ENCODE results near the gene FFAR1. TPM values are rescaled to one million over a fixed set of nuclear protein-coding genes. Genes with fewer than 3 reads are reported as not detected.

FFAR1 gene
- total RNA-seq, 4 donors from 2014 or later: not detected

- WGBS: 81% methylated on average over 7 of the region's 9 CpGs
- no peak for TF ChIP-seq POLR2AphosphoS5 (IDR thresholded peaks at IDR 0.05)
- no peak for TF ChIP-seq EP300 (IDR thresholded peaks at IDR 0.05)
- TF ChIP-seq POLR2A (IDR thresholded peaks at IDR 0.05): no peak
- TF ChIP-seq, protein P1, sequence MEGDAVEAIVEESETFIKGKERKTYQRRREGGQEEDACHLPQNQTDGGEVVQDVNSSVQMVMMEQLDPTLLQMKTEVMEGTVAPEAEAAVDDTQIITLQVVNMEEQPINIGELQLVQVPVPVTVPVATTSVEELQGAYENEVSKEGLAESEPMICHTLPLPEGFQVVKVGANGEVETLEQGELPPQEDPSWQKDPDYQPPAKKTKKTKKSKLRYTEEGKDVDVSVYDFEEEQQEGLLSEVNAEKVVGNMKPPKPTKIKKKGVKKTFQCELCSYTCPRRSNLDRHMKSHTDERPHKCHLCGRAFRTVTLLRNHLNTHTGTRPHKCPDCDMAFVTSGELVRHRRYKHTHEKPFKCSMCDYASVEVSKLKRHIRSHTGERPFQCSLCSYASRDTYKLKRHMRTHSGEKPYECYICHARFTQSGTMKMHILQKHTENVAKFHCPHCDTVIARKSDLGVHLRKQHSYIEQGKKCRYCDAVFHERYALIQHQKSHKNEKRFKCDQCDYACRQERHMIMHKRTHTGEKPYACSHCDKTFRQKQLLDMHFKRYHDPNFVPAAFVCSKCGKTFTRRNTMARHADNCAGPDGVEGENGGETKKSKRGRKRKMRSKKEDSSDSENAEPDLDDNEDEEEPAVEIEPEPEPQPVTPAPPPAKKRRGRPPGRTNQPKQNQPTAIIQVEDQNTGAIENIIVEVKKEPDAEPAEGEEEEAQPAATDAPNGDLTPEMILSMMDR (IDR thresholded peaks at IDR 0.05): no peak
- Histone ChIP-seq H3K27ac (no peak overlapping the region), H3K36me3 (no peaks in the 10 kb centered on the region), H3K4me3 (no peak overlapping the region), H3K9me3 (no peaks in the 10 kb centered on the region), H3K27me3 (no peaks in the 10 kb centered on the region), H3K4me1 (peaks cover 13% of the 10 kb centered on the region)
- DNase-seq (ENCODE audit: low spot score in 2 of 2): peak in 1 of 2 donors; percentile 18
Observed at GRCh38 chr19:35315883-35316282, 31.8 kb upstream of the FFAR1 start.

GRCh38 chr19:35316560-35316959 is 31.1 kb upstream of the FFAR1 start:
- Histone ChIP-seq H3K4me3 (no peak overlapping the region), H3K27me3 (no peaks in the 10 kb centered on the region), H3K27ac (no peak overlapping the region), H3K4me1 (peaks cover 13% of the 10 kb centered on the region), H3K36me3 (no peaks in the 10 kb centered on the region), H3K9me3 (no peaks in the 10 kb centered on the region)
- peak in 1 of 2 donors; percentile 25 for DNase-seq (ENCODE audit: low spot score in 2 of 2)
- TF ChIP-seq POLR2A (IDR thresholded peaks at IDR 0.05) (no peak), POLR2AphosphoS5 (IDR thresholded peaks at IDR 0.05) (no peak), EP300 (IDR thresholded peaks at IDR 0.05) (no peak)
- TF ChIP-seq, protein P1 (IDR thresholded peaks at IDR 0.05): no peak
- WGBS: 71% methylated on average over 9 of the region's 9 CpGs

DNA sequence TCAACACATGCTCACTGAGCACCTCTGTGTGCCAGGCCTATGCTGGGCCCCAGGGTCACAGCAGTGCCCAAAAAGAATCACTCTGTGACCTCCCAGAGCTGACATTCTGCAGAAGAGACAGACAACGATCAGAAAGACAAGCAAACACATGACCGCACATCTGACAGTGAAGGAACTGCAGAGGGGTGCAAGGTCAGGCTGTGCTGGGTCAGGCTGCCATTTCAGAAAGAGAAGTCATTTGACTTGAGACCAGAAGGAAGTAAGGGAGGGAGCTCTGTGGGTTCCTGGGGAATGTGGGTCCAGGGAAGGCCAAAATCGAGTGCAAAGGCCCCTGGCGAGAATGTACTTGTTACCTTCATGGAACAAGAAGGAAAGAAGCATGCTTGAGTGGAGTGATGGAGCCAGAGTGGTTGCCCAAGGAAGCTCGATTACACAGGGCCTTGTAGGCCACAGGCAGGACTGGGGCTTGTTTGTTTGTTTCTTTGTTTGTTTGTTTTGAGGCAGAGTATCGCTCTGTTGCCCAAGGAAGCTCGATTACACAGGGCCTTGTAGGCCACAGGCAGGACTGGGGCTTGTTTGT is 30.1 kb upstream of the FFAR1 start:
- WGBS: 78% methylated on average over 7 of the region's 7 CpGs
- Histone ChIP-seq H3K4me1 (peaks cover 13% of the 10 kb centered on the region), H3K27ac (no peak overlapping the region), H3K9me3 (no peaks in the 10 kb centered on the region), H3K4me3 (no peak overlapping the region), H3K27me3 (no peaks in the 10 kb centered on the region), H3K36me3 (no peaks in the 10 kb centered on the region)
- DNase-seq (ENCODE audit: low spot score in 2 of 2): no peak
- no peak for TF ChIP-seq POLR2AphosphoS5 (IDR thresholded peaks at IDR 0.05)
- TF ChIP-seq POLR2A (IDR thresholded peaks at IDR 0.05): no peak
- no peak for TF ChIP-seq EP300 (IDR thresholded peaks at IDR 0.05)
- TF ChIP-seq, protein P1 (IDR thresholded peaks at IDR 0.05): no peak

DNA sequence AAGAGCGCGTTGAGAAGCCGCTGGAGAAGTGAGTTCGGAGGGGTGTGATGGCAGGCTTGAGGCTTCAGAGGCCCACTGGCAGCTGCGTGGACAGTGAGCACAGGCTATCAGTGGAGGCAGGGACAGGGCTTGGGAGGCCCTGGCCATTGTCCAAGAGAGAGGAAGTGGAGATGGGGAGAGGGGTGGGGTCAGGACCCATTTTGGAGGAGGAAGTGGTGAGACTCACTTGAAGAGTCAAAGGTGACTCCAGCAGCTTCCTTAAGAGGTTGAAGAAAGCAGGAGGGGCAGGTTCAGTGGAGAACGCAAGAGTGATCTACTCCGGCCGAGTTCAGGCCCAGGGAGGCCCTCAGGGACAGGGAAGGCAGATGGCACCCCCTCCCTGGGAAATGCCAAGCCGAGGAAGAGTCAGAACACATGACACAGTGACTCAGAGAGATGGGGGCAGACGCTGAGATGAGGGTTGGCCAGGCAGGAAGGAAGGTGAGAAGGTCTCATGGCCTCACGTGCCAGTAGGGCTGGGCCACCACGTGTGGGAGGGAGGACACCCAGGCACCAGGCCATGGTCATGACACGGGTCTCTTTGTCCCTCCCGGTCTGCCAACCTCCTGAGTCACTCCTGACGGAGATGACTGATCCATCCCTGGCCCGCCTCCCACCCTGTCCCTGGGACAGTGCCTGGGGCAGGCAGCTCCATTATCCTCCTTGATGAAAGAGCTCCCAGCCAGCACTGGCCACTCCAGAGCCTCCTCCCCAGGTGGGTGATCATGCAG is 28.8 kb upstream of the FFAR1 start:
- peak in 2 of 3 donors; percentile 32 to 73 for TF ChIP-seq POLR2AphosphoS5 (IDR thresholded peaks at IDR 0.05)
- no peak for TF ChIP-seq POLR2A (IDR thresholded peaks at IDR 0.05)
- no peaks in the 10 kb centered on the region for H3K27me3 ChIP-seq
- H3K36me3 ChIP-seq: no peaks in the 10 kb centered on the region
- H3K4me1 ChIP-seq: peaks cover 13% of the 10 kb centered on the region
- no peaks in the 10 kb centered on the region for H3K9me3 ChIP-seq
- no peak overlapping the region for H3K4me3 ChIP-seq
- DNase-seq (ENCODE audit: low spot score in 2 of 2): peak in 1 of 2 donors; percentile 88
- WGBS: 51% methylated on average over 12 of the region's 16 CpGs
- peak overlapping the region; percentile 75 for H3K27ac ChIP-seq

DNA sequence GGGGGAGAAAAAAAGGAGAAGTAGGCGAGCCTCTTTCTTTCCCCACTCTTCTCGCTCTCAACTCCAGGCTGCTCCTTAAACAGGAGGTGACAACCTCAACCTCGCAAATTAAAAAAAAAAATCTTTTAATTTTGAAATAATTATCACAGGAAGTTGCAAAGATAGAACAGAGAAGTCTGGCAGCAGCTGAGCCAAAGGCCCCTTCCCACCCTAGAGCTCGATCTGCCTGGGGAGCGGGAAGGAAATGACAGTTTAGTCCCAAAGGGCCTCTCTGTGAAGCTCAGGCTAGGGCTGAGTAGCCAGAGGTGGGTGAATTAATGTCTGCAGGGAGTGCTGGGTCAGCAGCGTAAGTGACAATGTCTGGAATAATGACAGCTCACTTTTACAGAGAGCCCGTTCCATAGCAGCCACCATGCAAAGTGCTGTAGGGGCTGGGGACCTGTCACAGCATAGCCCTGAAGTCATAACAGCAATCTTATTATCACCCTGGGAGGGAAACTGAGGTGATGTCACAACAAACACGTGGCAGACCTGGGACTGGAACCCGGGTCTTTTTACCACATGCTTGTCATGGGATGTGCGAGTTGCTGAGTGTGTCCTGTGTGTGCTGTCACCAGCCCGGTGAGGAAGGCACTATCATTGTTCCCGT is 27.5 kb upstream of the FFAR1 start:
- no peak overlapping the region for H3K27ac ChIP-seq
- H3K36me3 ChIP-seq: no peaks in the 10 kb centered on the region
- DNase-seq (ENCODE audit: low spot score in 2 of 2): peak in 1 of 2 donors; percentile 41
- no peak overlapping the region for H3K4me3 ChIP-seq
- TF ChIP-seq, protein P1 (IDR thresholded peaks at IDR 0.05): no peak
- TF ChIP-seq POLR2AphosphoS5 (IDR thresholded peaks at IDR 0.05) (no peak), EP300 (IDR thresholded peaks at IDR 0.05) (no peak), POLR2A (IDR thresholded peaks at IDR 0.05) (no peak)
- H3K27me3 ChIP-seq: no peaks in the 10 kb centered on the region
- H3K4me1 ChIP-seq: peaks cover 13% of the 10 kb centered on the region
- no peaks in the 10 kb centered on the region for H3K9me3 ChIP-seq
- 64% methylated on average over 8 of the region's 12 CpGs for WGBS
